PC-3 (cell line): Measurements from ENCODE around the gene TMEM62.
"Not testable (repeated sequence)": the region's sequence is repeated elsewhere in the genome, so short reads cannot be mapped to it uniquely, and the experiment has no call there.

ENCODE experiments used
- CTCF ChIP-seq: fragments of 300-600 bp; sonication (generic); conservative IDR thresholded peaks from 2 replicates; pipeline ENCODE4 v1.5.1; 2017; ENCODE audit warnings: antibody characterized with exemption, low read depth, mild to moderate bottlenecking, low read length
- EZH2 ChIP-seq: fragments of 300-600 bp; sonication (generic); IDR thresholded peaks from one replicate; pipeline ENCODE4 v1.6.1; 2017; ENCODE audit warnings: antibody characterized with exemption, mild to moderate bottlenecking, low read length; ENCODE audit not compliant: unreplicated experiment

DNA sequence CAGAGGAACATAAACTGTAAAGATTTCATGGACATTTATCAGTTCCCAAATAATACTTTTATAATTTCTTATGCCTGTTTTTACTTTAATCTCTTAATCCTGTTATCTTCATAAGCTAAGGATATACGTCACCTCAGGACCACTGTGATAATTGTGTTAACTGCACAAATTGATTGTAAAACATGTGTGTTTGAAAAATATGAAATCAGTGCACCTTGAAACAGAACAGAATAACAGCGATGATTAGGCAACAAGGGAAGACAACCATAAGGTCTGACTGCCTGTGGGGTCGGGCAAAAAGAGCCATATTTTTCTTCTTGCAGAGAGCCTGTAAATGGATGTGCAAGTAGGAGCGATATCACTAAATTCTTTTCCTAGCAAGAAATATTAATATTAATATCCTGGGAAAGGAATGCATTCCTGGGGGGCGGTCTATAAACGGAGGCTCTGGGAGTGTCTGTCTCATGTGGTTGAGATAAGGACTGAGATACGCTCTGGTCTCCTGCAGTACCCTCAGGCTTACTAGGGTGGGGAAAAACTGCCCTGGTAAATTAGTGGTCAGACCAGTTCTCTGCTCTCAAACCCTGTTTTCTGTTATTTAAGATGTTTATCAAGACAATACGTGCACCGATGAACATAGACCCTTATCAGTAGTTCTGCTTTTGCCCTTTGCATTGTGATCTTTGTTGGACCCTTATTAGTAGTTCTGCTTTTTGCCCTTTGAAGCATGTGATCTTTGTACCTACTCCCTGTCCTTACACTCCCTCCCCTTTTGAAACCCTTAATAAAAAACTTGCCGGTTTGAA lies 5.0 kb upstream of the TMEM62 start:
- not testable (repeated sequence) for TF ChIP-seq CTCF, EZH2
